Fibroblast of lung (primary cell): ENCODE data around the gene GLG1.
"Not testable (repeated sequence)": the region's sequence is repeated elsewhere in the genome, so short reads cannot be mapped to it uniquely, and the experiment has no call there.

Experiments used
- EZH2 ChIP-seq: IDR thresholded peaks from 2 replicates; pipeline ENCODE4 v1.5.1; 2012; ENCODE audit warnings: low read length, control low read depth, mild to moderate bottlenecking; ENCODE audit errors: missing control alignments
- TF ChIP-seq, protein P1 (sequence below), 2 donors: IDR thresholded peaks in 1 of 2; conservative IDR thresholded peaks in 1 of 2; 1 replicate in 1 of 2; 2 replicates in 1 of 2; pipeline ENCODE4 v1.5.1; 2011 to 2012; ENCODE audit warnings: low read length in 2 of 2, control low read depth in 1 of 2, inconsistent platforms in 1 of 2, low read depth in 1 of 2, mild to moderate bottlenecking in 1 of 2

DNA sequence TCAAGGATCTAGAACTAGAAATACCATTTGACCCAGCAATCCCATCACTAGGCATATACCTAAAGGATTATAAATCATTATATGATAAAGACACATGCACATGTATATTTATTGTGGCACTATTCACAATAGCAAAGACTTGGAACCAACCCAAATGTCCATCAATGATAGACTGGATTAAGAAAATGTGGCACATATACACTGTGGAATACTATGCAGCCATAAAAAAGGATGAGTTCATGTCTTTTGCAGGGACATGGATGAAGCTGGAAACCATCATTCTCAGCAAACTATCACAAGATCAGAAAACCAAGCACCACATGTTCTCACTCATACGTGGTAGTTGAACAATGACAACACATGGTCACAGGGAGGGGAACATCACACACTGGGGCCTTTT, 88.0 kb downstream of the GLG1 start:
- TF ChIP-seq, protein P1, sequence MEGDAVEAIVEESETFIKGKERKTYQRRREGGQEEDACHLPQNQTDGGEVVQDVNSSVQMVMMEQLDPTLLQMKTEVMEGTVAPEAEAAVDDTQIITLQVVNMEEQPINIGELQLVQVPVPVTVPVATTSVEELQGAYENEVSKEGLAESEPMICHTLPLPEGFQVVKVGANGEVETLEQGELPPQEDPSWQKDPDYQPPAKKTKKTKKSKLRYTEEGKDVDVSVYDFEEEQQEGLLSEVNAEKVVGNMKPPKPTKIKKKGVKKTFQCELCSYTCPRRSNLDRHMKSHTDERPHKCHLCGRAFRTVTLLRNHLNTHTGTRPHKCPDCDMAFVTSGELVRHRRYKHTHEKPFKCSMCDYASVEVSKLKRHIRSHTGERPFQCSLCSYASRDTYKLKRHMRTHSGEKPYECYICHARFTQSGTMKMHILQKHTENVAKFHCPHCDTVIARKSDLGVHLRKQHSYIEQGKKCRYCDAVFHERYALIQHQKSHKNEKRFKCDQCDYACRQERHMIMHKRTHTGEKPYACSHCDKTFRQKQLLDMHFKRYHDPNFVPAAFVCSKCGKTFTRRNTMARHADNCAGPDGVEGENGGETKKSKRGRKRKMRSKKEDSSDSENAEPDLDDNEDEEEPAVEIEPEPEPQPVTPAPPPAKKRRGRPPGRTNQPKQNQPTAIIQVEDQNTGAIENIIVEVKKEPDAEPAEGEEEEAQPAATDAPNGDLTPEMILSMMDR (conservative IDR thresholded peaks at IDR 0.05 in 1 of 2, IDR thresholded peaks at IDR 0.05 in 1 of 2; ENCODE audit: low read depth in 1 of 2, low read length in 2 of 2), result not testable (repeated sequence)
- TF ChIP-seq EZH2, result not testable (repeated sequence)
